Astrocyte (in vitro differentiated cells and primary cell): ENCODE measurements around the gene PARD6A. TPM values are rescaled to one million over a fixed set of nuclear protein-coding genes. Genes with fewer than 3 reads are reported as not detected.

ENCODE experiments used
- DNase-seq: peaks from one replicate; pipeline ENCODE4 v3.0.0-alpha.2; 2010; ENCODE audit warnings: low read depth
- FAIRE-seq: peaks from 2 replicates; lab custom pipeline; 2011; peaks lifted over from hg19 to GRCh38; lab: Jason Lieb, UNC
- H2AFZ ChIP-seq: 2 replicates; pipeline ENCODE4 v1.6.0; 2012; ENCODE audit warnings: low read depth, low read length, inconsistent platforms
- H3K27ac ChIP-seq: 2 replicates; pipeline ENCODE4 v1.5.1; 2011; ENCODE audit warnings: low read depth, low read length, inconsistent platforms
- H3K27me3 ChIP-seq: 2 replicates; pipeline ENCODE4 v1.6.0; 2011; ENCODE audit warnings: low read length, inconsistent platforms; ENCODE audit not compliant: insufficient read depth
- H3K36me3 ChIP-seq: 2 replicates; pipeline ENCODE4 v1.5.1; 2011; ENCODE audit warnings: low read length, inconsistent platforms; ENCODE audit not compliant: insufficient read depth
- H3K4me1 ChIP-seq: 2 replicates; pipeline ENCODE4 v1.5.1; 2011; ENCODE audit warnings: low read length, inconsistent platforms; ENCODE audit not compliant: insufficient read depth
- H3K4me2 ChIP-seq: 2 replicates; pipeline ENCODE4 v1.6.0; 2012; ENCODE audit warnings: low read length, inconsistent platforms
- H3K4me3 ChIP-seq: 2 replicates; pipeline ENCODE4 v1.5.1; 2011; ENCODE audit warnings: low read depth, mild to moderate bottlenecking, low read length, inconsistent platforms; ENCODE audit not compliant: insufficient read depth
- H3K79me2 ChIP-seq: 2 replicates; pipeline ENCODE4 v1.6.0; 2012; ENCODE audit warnings: mild to moderate bottlenecking, low read length, inconsistent platforms; ENCODE audit not compliant: insufficient read depth
- H3K9ac ChIP-seq: 2 replicates; pipeline ENCODE4 v1.6.0; 2012; ENCODE audit warnings: mild to moderate bottlenecking, low read length, inconsistent platforms
- H3K9me3 ChIP-seq: 2 replicates; pipeline ENCODE4 v1.5.1; 2012; ENCODE audit warnings: low read depth, mild to moderate bottlenecking, low read length, inconsistent platforms; ENCODE audit not compliant: insufficient read depth
- H4K20me1 ChIP-seq: 2 replicates; pipeline ENCODE4 v1.6.0; 2012; ENCODE audit warnings: low read length, inconsistent platforms; ENCODE audit not compliant: insufficient read depth
- H3K27ac Mint-ChIP-seq: one replicate; pipeline ENCODE4 v1.8.0; 2021; ENCODE audit warnings: mild to moderate bottlenecking, mixed read lengths; ENCODE audit not compliant: unreplicated experiment
- H3K27me3 Mint-ChIP-seq: one replicate; pipeline ENCODE4 v1.8.0; 2021; ENCODE audit warnings: low read depth, mixed read lengths; ENCODE audit not compliant: unreplicated experiment
- H3K36me3 Mint-ChIP-seq: one replicate; pipeline ENCODE4 v1.8.0; 2021; ENCODE audit warnings: low read depth, mixed read lengths; ENCODE audit not compliant: unreplicated experiment
- H3K4me1 Mint-ChIP-seq: one replicate; pipeline ENCODE4 v1.8.0; 2021; ENCODE audit warnings: low read depth, mixed read lengths; ENCODE audit not compliant: unreplicated experiment
- H3K4me3 Mint-ChIP-seq: one replicate; pipeline ENCODE4 v1.8.0; 2021; ENCODE audit warnings: mild to moderate bottlenecking, moderate library complexity, mixed read lengths; ENCODE audit not compliant: unreplicated experiment
- H3K9me3 Mint-ChIP-seq: one replicate; pipeline ENCODE4 v1.8.0; 2021; ENCODE audit warnings: mild to moderate bottlenecking, mixed read lengths; ENCODE audit not compliant: unreplicated experiment
- CTCF ChIP-seq: IDR thresholded peaks from 2 replicates; pipeline ENCODE4 v1.5.1; 2011; ENCODE audit warnings: low read depth, mild to moderate bottlenecking, inconsistent platforms, low read length, moderate library complexity; ENCODE audit not compliant: insufficient read depth
- EZH2 ChIP-seq: IDR thresholded peaks from 2 replicates; pipeline ENCODE4 v1.6.1; 2012; ENCODE audit warnings: mild to moderate bottlenecking, low read length, inconsistent platforms; ENCODE audit not compliant: insufficient read depth
- total RNA-seq: library from RNA; stranded (reverse); gene quantifications from 2 replicates; pipeline ENCODE4 v1.2.1, GENCODE V29; 2021

The PARD6A gene
- total RNA-seq, 1 donor from 2014 or later: 1.4 TPM

- H3K4me2 ChIP-seq: no peak overlapping the region
- Mint-ChIP-seq H3K27me3 (no peaks in the 10 kb centered on the region), H3K27ac (no peak overlapping the region), H3K4me1 (peaks cover 2% of the 10 kb centered on the region), H3K36me3 (peaks cover 6% of the 10 kb centered on the region), H3K9me3 (no peaks in the 10 kb centered on the region), H3K4me3 (no peak overlapping the region)
- TF ChIP-seq EZH2: no peak
- TF ChIP-seq CTCF: no peak
- no peak overlapping the region for H3K27ac ChIP-seq
- H4K20me1 ChIP-seq: peaks cover 60% of the 10 kb centered on the region
- DNase-seq (no peak), FAIRE-seq (no peak)
- no peaks in the 10 kb centered on the region for H3K4me1 ChIP-seq
- H3K27me3 ChIP-seq: no peaks in the 10 kb centered on the region
- no peak overlapping the region for H3K9ac ChIP-seq
- peaks cover 2% of the 10 kb centered on the region for H3K36me3 ChIP-seq
- H3K4me3 ChIP-seq: no peak overlapping the region
- no peak overlapping the region for H2AFZ ChIP-seq
- no peaks in the 10 kb centered on the region for H3K9me3 ChIP-seq
- H3K79me2 ChIP-seq: peaks cover 69% of the 10 kb centered on the region
Measured at GRCh38 chr16:67710607-67711006, 49.8 kb downstream of the PARD6A start.

Other genes starting within 250 kb of the PARD6A start
- gene ZDHHC1, start 244.5 kb upstream of the PARD6A start, total RNA-seq: 3.7 and 4.4 TPM in 2 replicates
- 0.14 TPM in 1 of 2 replicates, not detected in the other for gene HSD11B2, start 229.8 kb upstream of the PARD6A start, total RNA-seq
- gene ATP6V0D1, start 179.8 kb upstream of the PARD6A start, total RNA-seq: 114 TPM in 2 replicates
- gene AGRP, start 177.4 kb upstream of the PARD6A start, total RNA-seq: not detected in 2 replicates
- 94.5 and 116 TPM in 2 replicates for gene RIPOR1, start 132.1 kb upstream of the PARD6A start, total RNA-seq
- 25.5 and 26.8 TPM in 2 replicates for gene CTCF, start 98.4 kb upstream of the PARD6A start, total RNA-seq
- 2.0 TPM in 2 replicates for gene CARMIL2, start 15.8 kb upstream of the PARD6A start, total RNA-seq
- 11.8 and 13.5 TPM in 2 replicates for gene ACD, start 700 bp upstream of the PARD6A start, total RNA-seq
- 6.0 and 8.5 TPM in 2 replicates for gene ENKD1, start 5.8 kb downstream of the PARD6A start, total RNA-seq
- gene C16orf86, start 5.9 kb downstream of the PARD6A start, total RNA-seq: 0.32 and 1.6 TPM in 2 replicates
- 31.3 and 32.4 TPM in 2 replicates for gene GFOD2, start 58.4 kb downstream of the PARD6A start, total RNA-seq
- 14.2 and 15.7 TPM in 2 replicates for gene RANBP10, start 145.6 kb downstream of the PARD6A start, total RNA-seq
- 1.3 and 1.5 TPM in 2 replicates for gene TSNAXIP1, start 145.9 kb downstream of the PARD6A start, total RNA-seq
- gene THAP11, start 181.4 kb downstream of the PARD6A start, total RNA-seq: 16.5 and 18.1 TPM in 2 replicates
- gene NUTF2, start 186.0 kb downstream of the PARD6A start, total RNA-seq: 214 and 224 TPM in 2 replicates
- gene CENPT, start 186.7 kb downstream of the PARD6A start, total RNA-seq: 67.3 and 79.3 TPM in 2 replicates
- 61.5 and 64.8 TPM in 2 replicates for gene EDC4, start 212.1 kb downstream of the PARD6A start, total RNA-seq
- 0.82 and 0.91 TPM in 2 replicates for gene NRN1L, start 223.9 kb downstream of the PARD6A start, total RNA-seq
- gene PSKH1, start 232.3 kb downstream of the PARD6A start, total RNA-seq: 27.3 and 29.7 TPM in 2 replicates